Measurements from ENCODE around the gene TNRC18.

DNA sequence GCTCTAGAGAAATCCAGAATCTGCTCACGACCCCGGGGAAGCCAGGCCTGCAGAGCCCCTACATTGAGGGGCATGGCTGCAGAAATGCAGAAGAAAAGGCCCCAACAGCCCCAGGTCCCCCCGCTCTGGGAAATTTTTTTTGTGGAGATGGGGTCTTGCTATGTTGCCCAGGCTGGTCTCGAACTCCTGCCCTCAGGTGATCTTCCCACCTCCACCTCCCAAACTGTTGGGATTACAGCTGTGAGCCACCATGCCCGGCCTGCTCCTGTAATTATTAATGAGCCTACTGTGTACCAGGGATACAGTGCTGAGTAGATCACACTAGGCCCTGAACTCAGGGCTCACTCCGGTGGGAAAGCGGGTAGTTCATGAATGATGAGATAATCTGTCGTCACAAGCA lies 29.9 kb downstream of the TNRC18 start:
- no peak for TF ChIP-seq EZH2phosphoT487 (IDR thresholded peaks at IDR 0.05; ENCODE audit: borderline replicate concordance)
- TF ChIP-seq, protein P1, sequence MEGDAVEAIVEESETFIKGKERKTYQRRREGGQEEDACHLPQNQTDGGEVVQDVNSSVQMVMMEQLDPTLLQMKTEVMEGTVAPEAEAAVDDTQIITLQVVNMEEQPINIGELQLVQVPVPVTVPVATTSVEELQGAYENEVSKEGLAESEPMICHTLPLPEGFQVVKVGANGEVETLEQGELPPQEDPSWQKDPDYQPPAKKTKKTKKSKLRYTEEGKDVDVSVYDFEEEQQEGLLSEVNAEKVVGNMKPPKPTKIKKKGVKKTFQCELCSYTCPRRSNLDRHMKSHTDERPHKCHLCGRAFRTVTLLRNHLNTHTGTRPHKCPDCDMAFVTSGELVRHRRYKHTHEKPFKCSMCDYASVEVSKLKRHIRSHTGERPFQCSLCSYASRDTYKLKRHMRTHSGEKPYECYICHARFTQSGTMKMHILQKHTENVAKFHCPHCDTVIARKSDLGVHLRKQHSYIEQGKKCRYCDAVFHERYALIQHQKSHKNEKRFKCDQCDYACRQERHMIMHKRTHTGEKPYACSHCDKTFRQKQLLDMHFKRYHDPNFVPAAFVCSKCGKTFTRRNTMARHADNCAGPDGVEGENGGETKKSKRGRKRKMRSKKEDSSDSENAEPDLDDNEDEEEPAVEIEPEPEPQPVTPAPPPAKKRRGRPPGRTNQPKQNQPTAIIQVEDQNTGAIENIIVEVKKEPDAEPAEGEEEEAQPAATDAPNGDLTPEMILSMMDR (conservative IDR thresholded peaks at IDR 0.05; ENCODE audit: low read length), result no peak
